SH-SY5Y (cell line): ENCODE results near the gene SNX22.

Experiments
- GATA2 ChIP-seq: IDR thresholded peaks from 2 replicates; pipeline ENCODE4 v1.6.1; 2011; ENCODE audit warnings: mild to moderate bottlenecking, low read depth, low read length
- GATA3 ChIP-seq: IDR thresholded peaks from 2 replicates; pipeline ENCODE4 v1.6.1; 2011; ENCODE audit warnings: low read depth, mild to moderate bottlenecking, low read length, moderate library complexity

GRCh38 chr15:64162478-64162868 lies 10.9 kb downstream of the SNX22 start:
- TF ChIP-seq GATA2 (no peak), GATA3 (no peak)
